GM21619 (cell line): ENCODE results near the gene ATG2B.

ENCODE experiments used
- ATAC-seq: cut with Tn5 transposase; IDR thresholded peaks from one replicate; pipeline ENCODE4 v1.9.1; 2021; ENCODE audit not compliant: unreplicated experiment

The ATG2B gene

GRCh38 chr14:96229315-96229714 lies 133.8 kb downstream of the ATG2B start:
- ATAC-seq: no peak
